ENCODE measurements around the gene MKNK1. TPM values are rescaled to one million over a fixed set of nuclear protein-coding genes. Genes with fewer than 3 reads are reported as not detected.

MKNK1 gene
- total RNA-seq, 4 donors from 2014 or later = 15.8 to 39.1 (median 27.4) TPM

DNA sequence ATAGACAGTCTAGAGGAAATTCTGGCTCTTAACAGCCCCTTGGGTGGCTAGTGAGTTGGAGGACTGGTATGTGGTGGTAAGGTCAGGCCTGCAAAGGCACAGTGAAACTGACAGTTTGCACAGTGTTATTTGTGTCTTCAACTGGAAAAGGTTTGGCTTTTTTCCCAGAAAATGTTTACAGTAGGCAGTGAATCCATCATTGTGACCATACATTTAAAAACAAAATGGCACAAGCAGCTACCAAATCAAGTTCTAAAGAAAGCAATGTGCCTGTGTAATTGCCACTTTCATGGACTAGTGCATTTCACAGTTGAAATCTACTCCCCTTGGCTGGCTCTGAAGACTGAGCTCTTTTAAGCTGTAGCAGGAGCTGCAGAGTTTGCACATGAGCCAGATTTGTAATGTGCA, 39.3 kb upstream of the MKNK1 start:
- no peak for DNase-seq (ENCODE audit: low spot score in 2 of 2)
- H3K36me3 ChIP-seq = peaks cover 35% of the 10 kb centered on the region
- H3K27ac ChIP-seq = no peak overlapping the region

DNA sequence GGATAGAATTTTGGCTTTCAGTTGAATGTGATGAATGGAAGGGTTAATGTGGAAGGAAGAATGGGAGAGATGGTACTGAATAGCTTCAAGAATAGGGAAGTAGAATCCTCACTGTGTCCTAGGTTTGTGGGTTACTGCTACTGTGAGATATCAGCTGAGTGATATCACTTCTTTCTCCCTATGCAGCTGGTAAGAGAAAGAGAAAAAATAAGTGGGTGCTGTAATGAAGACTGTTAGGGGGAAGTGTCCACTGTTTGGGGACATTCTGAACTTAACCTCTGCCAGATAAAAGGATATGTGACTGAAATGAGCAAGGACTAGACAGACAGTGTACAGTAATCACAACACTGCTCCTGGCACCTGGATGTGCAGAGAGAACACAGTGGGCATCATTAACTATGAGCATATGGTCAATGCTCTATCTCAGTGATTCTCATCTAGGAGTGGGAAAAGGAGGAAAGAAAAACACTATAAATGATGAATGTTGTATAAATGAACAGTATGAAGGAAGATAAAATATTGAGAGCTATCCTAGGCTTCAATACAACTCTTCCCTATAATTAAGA, 38.1 kb upstream of the MKNK1 start:
- Histone ChIP-seq H3K4me1 (no peaks in the 10 kb centered on the region), H3K27ac (no peak overlapping the region), H3K27me3 (no peaks in the 10 kb centered on the region), H3K9me3 (no peaks in the 10 kb centered on the region), H3K36me3 (peaks cover 30% of the 10 kb centered on the region), H3K4me3 (no peak overlapping the region)
- no peak for DNase-seq (ENCODE audit: low spot score in 2 of 2)
- TF ChIP-seq POLR2AphosphoS5 (IDR thresholded peaks at IDR 0.05) (no peak), EP300 (IDR thresholded peaks at IDR 0.05) (no peak), POLR2A (IDR thresholded peaks at IDR 0.05) (no peak)
- TF ChIP-seq, protein P1, sequence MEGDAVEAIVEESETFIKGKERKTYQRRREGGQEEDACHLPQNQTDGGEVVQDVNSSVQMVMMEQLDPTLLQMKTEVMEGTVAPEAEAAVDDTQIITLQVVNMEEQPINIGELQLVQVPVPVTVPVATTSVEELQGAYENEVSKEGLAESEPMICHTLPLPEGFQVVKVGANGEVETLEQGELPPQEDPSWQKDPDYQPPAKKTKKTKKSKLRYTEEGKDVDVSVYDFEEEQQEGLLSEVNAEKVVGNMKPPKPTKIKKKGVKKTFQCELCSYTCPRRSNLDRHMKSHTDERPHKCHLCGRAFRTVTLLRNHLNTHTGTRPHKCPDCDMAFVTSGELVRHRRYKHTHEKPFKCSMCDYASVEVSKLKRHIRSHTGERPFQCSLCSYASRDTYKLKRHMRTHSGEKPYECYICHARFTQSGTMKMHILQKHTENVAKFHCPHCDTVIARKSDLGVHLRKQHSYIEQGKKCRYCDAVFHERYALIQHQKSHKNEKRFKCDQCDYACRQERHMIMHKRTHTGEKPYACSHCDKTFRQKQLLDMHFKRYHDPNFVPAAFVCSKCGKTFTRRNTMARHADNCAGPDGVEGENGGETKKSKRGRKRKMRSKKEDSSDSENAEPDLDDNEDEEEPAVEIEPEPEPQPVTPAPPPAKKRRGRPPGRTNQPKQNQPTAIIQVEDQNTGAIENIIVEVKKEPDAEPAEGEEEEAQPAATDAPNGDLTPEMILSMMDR (IDR thresholded peaks at IDR 0.05) = no peak

More for the DNA sequence above, 39.3 kb upstream of the MKNK1 start:
- no peaks in the 10 kb centered on the region for H3K27me3 ChIP-seq
- peaks cover 3% of the 10 kb centered on the region for H3K9me3 ChIP-seq
- H3K4me1 ChIP-seq = no peaks in the 10 kb centered on the region
- TF ChIP-seq, protein P1 (IDR thresholded peaks at IDR 0.05) = no peak
- no peak for TF ChIP-seq POLR2AphosphoS5 (IDR thresholded peaks at IDR 0.05)
- TF ChIP-seq EP300 (IDR thresholded peaks at IDR 0.05) = no peak
- TF ChIP-seq POLR2A (IDR thresholded peaks at IDR 0.05) = no peak
- H3K4me3 ChIP-seq = no peak overlapping the region

DNA sequence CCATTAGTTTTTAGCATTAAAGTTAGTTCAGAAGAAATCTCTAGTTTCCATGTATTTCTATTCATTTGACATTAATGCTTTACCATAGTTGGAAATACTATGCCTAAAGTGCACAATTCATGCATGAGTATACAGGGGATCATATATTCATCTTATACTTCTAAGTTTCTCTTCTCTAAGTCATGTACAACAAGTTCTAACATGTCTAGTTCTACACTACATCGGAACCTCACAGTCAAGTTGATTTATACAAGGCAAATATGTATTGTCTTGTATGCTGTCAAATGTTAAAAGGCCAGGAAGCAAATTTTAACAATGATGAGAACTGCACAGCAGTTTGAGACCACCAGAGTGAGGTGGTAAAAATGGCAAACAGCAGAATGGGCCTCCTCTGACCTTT, 35.5 kb upstream of the MKNK1 start:
- H3K27ac ChIP-seq = no peak overlapping the region
- TF ChIP-seq POLR2A (IDR thresholded peaks at IDR 0.05) (no peak), EP300 (IDR thresholded peaks at IDR 0.05) (no peak), POLR2AphosphoS5 (IDR thresholded peaks at IDR 0.05) (no peak)
- TF ChIP-seq, protein P1 (IDR thresholded peaks at IDR 0.05) = no peak
- H3K9me3 ChIP-seq = no peaks in the 10 kb centered on the region
- no peak for DNase-seq (ENCODE audit: low spot score in 2 of 2)
- no peaks in the 10 kb centered on the region for H3K4me1 ChIP-seq
- 65% methylated on average over 1 of the region's 1 CpG for WGBS
- H3K36me3 ChIP-seq = peaks cover 51% of the 10 kb centered on the region
- H3K27me3 ChIP-seq = no peaks in the 10 kb centered on the region
- no peak overlapping the region for H3K4me3 ChIP-seq

DNA sequence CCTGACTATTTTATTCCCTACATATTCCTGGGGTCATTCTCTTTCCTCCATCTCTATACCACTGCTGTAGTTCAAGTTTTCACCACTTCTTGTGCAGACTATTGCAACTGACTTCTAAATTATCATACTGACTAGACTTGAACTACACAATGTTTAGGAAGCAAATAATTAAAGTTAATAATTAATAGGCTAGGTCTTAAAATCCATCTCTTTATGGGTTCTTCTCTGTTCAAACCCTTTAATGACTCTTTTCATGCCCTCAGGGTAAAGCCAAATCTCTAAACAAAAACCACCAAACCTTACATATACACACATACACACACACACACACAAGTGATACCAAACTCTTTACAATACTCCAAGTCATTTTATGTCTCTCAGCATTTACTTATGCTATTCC, 34.9 kb upstream of the MKNK1 start:
- H3K36me3 ChIP-seq = peaks cover 57% of the 10 kb centered on the region
- no peaks in the 10 kb centered on the region for H3K4me1 ChIP-seq
- no peaks in the 10 kb centered on the region for H3K9me3 ChIP-seq
- H3K27me3 ChIP-seq = no peaks in the 10 kb centered on the region
- TF ChIP-seq, protein P1 (IDR thresholded peaks at IDR 0.05) = no peak
- TF ChIP-seq POLR2AphosphoS5 (IDR thresholded peaks at IDR 0.05) = no peak
- TF ChIP-seq POLR2A (IDR thresholded peaks at IDR 0.05) = no peak
- no peak for TF ChIP-seq EP300 (IDR thresholded peaks at IDR 0.05)
- no peak for DNase-seq (ENCODE audit: low spot score in 2 of 2)
- H3K27ac ChIP-seq = no peak overlapping the region
- H3K4me3 ChIP-seq = no peak overlapping the region

DNA sequence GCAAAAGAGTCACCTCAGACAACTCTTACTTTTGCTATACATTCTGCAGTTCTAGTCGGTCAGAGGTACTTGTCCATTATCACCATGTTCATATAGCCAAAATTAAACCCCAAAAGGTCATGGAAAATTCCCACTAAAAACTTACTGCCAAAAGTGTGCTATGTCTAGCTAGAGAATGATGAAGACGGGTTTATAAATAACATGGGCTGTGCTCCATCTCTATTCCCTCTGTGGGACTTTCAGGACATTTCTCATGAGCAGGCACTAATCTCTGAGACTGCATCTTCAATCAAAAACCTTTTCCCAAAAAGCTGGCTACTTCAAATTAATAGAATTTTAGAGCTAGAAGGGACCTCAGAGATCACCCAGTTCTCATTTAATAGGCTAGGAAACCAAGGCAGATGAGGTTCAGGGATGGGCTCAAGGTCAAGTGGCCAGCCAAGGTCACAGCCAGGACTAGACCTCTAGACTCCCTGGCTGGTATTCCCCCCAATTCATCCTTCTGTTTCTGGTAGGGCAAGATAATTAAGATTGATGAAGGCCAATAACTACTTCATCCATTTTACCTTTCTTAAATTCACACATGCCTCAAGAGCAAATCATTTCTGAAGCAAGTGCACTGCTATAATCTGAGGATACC, 33.5 kb upstream of the MKNK1 start:
- H3K27me3 ChIP-seq = no peaks in the 10 kb centered on the region
- H3K27ac ChIP-seq = no peak overlapping the region
- peaks cover 59% of the 10 kb centered on the region for H3K36me3 ChIP-seq
- 40% methylated on average over 2 of the region's 2 CpGs for WGBS
- no peaks in the 10 kb centered on the region for H3K4me1 ChIP-seq
- no peak overlapping the region for H3K4me3 ChIP-seq
- no peaks in the 10 kb centered on the region for H3K9me3 ChIP-seq
- no peak for DNase-seq (ENCODE audit: low spot score in 2 of 2)
- TF ChIP-seq POLR2AphosphoS5 (IDR thresholded peaks at IDR 0.05) (no peak), POLR2A (IDR thresholded peaks at IDR 0.05) (no peak), EP300 (IDR thresholded peaks at IDR 0.05) (no peak)
- TF ChIP-seq, protein P1 (IDR thresholded peaks at IDR 0.05) = no peak

Measured in suprapubic skin (tissue), 4 donors.